C1 segment of cervical spinal cord (tissue), 14 donors: ENCODE results near the gene DYNLT2.
A peak's percentile ranks its signal among the peaks of the same experiment; 100 is the strongest.

Experiments
- DNase-seq, 14 donors: peaks; one replicate each; lab custom pipeline; 2025; lab: John Stamatoyannopoulos, UW

Gene DYNLT2

GRCh38 chr6:169738976-169739529 lies 12.3 kb downstream of the DYNLT2 start:
- DNase-seq, result no peak

- DNase-seq, result no peak
Measured at GRCh38 chr6:169738204-169738975, 13.0 kb downstream of the DYNLT2 start.

- no peak for DNase-seq
Measured at GRCh38 chr6:169729961-169730360, 21.4 kb downstream of the DYNLT2 start.

- no peak for DNase-seq
Measured at GRCh38 chr6:169726963-169727362, 24.4 kb downstream of the DYNLT2 start.

- DNase-seq, result no peak
Measured at GRCh38 chr6:169726049-169726400, 25.3 kb downstream of the DYNLT2 start.

- peak in 11 of 14 donors; percentile 2 to 62 (median 35) for DNase-seq
Measured at GRCh38 chr6:169725125-169726048, 26.0 kb downstream of the DYNLT2 start.

- DNase-seq, result peak in 13 of 14 donors; percentile 13 to 81 (median 62)
Measured at GRCh38 chr6:169724494-169725124, 26.8 kb downstream of the DYNLT2 start, which contains the start of gene PHF10. Gene PHF10 (minus strand): TSS chr6:169724500. CDS start chr6:169723931, 569 bp downstream.

- peak in 6 of 14 donors; percentile 21 to 75 (median 42) for DNase-seq
Measured at GRCh38 chr6:169723991-169724493, 27.3 kb downstream of the DYNLT2 start.

GRCh38 chr6:169723200-169723909 lies 28.0 kb downstream of the DYNLT2 start:
- DNase-seq, result peak in 13 of 14 donors; percentile 21 to 79 (median 51)

- DNase-seq, result peak in 7 of 14 donors; percentile 8 to 50 (median 15)
Measured at GRCh38 chr6:169722362-169723199, 28.8 kb downstream of the DYNLT2 start.

GRCh38 chr6:169720207-169720855 lies 31.0 kb downstream of the DYNLT2 start:
- DNase-seq, result no peak

- no peak for DNase-seq
Measured at GRCh38 chr6:169719117-169719516, 32.3 kb downstream of the DYNLT2 start.

GRCh38 chr6:169714595-169714994 lies 36.8 kb downstream of the DYNLT2 start:
- no peak for DNase-seq

- DNase-seq, result no peak
Measured at GRCh38 chr6:169714178-169714577, 37.2 kb downstream of the DYNLT2 start.

GRCh38 chr6:169710009-169710408 lies 41.4 kb downstream of the DYNLT2 start:
- DNase-seq, result no peak

GRCh38 chr6:169709293-169709692 lies 42.1 kb downstream of the DYNLT2 start:
- DNase-seq, result no peak

- DNase-seq, result no peak
Measured at GRCh38 chr6:169707772-169708171, 43.6 kb downstream of the DYNLT2 start.

- no peak for DNase-seq
Measured at GRCh38 chr6:169702840-169703246, 48.5 kb downstream of the DYNLT2 start.
